GM21526 (cell line): Measurements from ENCODE around the gene NTRK2.
"Not testable (repeated sequence)": the region's sequence is repeated elsewhere in the genome, so short reads cannot be mapped to it uniquely, and the experiment has no call there.

Experiments
- ATAC-seq: cut with Tn5 transposase; IDR thresholded peaks from one replicate; pipeline ENCODE4 v1.9.1; 2021; ENCODE audit warnings: moderate library complexity; ENCODE audit not compliant: unreplicated experiment, low FRiP score

The NTRK2 gene

GRCh38 chr9:84867186-84867585, 197.7 kb downstream of the NTRK2 start:
- ATAC-seq: no peak

DNA sequence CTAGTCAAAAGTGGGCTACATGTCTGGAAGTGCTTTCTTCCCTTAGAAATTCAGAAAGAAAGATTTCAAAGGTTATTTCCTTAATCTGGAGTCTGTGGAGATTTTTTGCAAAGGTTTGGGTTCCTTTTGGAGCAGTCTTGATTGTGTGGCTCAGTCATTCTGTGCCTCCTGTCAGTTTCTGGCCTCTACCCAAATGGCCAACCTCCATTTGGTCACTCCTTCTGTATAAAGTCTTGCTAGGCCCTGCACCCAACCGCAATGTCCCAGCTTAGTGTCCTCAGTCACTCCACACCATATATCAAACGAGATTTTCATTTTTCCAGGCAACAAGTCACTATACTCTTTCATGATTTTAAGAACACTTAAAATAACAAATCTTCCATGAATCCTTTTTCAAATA, 199.6 kb downstream of the NTRK2 start:
- ATAC-seq: no peak

DNA sequence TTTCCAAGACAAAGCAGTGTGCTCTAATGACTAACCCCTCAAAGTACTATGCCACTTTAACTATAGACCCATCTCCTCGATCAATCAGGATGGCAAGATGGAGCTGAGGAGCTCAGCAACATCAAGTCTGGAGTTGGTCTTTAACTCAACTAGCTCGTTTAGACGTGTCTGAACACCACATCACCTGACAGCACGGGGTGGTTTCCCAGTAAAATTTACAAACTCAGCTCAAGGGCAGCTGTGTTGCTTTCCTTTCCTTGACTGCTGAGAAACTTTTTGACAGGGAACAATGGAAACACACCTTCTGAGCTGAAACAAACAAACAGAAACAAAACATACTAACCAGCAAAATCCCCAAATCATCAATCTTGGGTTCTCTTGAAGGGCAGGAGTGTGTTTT, 202.5 kb downstream of the NTRK2 start:
- no peak for ATAC-seq

- no peak for ATAC-seq
Observed at GRCh38 chr9:84874022-84874421, 204.5 kb downstream of the NTRK2 start.

- no peak for ATAC-seq
Observed at GRCh38 chr9:84874596-84874995, 205.1 kb downstream of the NTRK2 start.

GRCh38 chr9:84875193-84875592, 205.7 kb downstream of the NTRK2 start:
- ATAC-seq: no peak

GRCh38 chr9:84879631-84880030, 210.1 kb downstream of the NTRK2 start:
- no peak for ATAC-seq

GRCh38 chr9:84880835-84881234, 211.3 kb downstream of the NTRK2 start:
- ATAC-seq: no peak

DNA sequence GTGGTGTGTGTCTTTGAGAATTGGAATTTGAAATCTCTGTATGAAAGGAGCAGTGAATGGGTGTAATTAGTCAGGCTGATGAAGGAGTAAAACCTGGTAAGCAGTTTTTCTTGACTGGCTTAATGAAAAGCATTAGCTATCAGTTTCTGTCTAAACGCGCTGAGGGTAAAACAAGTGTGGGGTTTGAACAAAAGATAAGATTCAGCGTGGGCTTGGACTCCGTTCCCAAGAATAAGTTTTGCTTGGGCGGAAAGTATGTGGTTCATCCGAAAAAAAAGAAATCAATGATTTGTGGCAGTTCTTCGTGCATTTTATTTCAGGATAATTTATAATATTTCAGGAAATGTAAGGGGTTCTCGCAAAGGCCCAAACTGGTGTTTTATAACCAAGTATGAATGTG, 217.3 kb downstream of the NTRK2 start:
- no peak for ATAC-seq

- no peak for ATAC-seq
Observed at GRCh38 chr9:84891924-84892323, 222.4 kb downstream of the NTRK2 start.

- ATAC-seq: no peak
Observed at GRCh38 chr9:84893419-84894128, 224.0 kb downstream of the NTRK2 start.

- no peak for ATAC-seq
Observed at GRCh38 chr9:84894859-84895258, 225.3 kb downstream of the NTRK2 start.

DNA sequence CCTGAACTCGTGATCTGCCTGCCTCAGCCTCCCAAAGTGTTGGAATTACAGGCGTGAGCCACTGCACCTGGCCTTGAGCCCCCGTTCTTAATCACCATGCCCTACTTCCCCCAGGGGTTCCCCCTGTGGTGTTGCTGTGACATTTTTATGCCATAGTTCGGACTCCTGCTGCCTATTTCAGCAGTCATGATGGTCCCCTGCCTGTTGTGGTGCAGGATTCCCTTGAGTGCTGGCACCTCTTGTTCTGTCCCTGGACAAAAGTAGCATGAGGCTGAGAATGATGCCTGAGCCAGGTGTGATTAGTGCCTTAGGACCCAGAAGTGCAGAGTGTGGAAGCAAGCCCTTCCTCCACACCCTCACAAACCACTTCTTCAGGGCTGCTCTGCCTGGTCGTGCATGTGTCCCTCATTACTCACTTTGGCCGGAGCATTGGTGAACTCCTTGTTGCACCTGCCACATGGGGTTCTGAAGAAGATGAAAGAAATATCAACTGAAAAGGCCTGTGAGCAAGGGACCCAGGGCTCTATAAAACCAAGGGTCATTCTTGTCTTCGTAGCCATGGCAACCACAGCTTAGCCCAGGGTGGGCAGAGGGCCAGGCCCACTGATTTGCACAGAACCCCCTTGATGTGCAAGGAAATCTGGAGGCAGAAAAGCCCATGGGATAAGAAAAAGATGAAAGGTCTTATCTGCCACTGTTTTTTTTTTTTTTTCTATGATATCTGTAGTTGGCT, 228.0 kb downstream of the NTRK2 start:
- no peak for ATAC-seq

DNA sequence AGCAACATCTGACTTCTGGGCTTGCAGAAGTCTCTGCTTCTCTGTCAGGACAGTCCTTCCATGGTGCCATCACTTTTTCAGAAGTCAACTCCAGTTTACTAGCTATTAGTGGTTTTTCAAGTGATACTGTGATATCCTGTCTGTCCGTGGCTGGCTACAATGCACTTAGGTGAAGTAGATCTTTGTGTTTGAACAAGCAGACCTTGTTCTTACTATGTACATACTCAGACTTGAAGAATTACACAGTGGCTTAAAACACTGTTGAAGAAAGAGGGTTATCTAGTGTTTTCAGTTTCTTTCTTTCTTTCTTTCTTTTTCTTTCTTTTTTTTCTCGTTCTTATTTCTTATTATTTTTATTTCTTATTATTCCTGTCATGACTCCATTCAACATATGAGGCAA, 228.7 kb downstream of the NTRK2 start:
- ATAC-seq: no peak

DNA sequence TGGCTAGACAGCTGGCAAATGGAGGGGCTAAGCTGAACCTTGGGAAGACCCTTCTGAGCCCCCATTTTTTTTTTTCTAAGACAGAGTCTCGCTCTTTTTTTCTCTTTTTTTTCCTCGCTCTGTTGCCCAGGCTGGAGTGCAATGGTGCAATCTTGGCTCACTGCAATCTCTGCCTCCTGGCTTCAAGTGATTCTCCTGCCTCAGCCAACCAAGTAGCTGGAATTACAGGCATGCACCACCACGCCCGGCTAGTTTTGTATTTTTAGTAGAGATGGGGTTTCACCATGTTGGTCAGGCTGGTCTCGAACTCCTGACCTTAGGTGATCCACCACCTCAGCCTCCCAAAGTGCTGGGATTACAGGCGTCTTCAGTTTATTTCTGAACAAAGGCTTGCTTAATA, 229.1 kb downstream of the NTRK2 start:
- not testable (repeated sequence) for ATAC-seq

GRCh38 chr9:84899326-84899725, 229.8 kb downstream of the NTRK2 start:
- no peak for ATAC-seq

GRCh38 chr9:84900421-84900820, 230.9 kb downstream of the NTRK2 start:
- no peak for ATAC-seq

DNA sequence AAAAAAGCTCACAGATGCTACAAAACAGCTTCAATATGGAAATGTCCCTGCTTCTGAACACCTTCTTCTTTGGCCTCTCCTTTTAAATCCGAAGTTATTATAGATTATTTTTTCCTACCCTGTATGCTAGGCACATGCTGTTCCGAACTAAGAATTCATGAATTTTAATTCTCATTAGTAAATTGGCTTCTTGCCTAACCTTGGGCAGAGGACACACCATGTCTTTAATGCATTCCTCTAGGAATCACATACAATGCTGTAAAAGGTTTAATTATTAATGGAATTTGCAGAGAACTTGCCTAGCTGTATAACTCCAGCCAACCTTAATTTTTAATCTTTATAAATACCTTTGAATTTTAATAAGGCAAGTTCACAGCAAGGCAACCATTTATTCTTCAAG, 234.4 kb downstream of the NTRK2 start:
- no peak for ATAC-seq

DNA sequence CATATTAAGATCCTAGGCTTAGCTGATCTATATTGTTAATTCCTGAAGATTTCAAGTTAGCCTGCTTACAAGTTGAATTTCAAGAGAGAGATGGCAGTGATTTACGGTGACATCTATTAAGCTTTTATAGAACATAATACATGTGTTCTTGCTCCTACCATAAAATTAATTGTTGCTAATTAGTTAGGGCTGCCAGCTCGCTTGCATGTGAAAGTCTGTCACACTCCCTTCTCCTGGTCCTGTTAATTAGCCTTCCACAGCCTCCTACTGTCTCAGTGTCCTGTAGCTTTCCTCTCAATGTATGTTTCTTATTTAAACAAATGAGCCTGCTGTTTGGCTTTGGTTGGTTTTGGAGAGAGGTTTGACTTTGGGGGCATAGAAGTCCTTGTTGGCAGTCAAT, 247.2 kb downstream of the NTRK2 start:
- ATAC-seq: no peak

DNA sequence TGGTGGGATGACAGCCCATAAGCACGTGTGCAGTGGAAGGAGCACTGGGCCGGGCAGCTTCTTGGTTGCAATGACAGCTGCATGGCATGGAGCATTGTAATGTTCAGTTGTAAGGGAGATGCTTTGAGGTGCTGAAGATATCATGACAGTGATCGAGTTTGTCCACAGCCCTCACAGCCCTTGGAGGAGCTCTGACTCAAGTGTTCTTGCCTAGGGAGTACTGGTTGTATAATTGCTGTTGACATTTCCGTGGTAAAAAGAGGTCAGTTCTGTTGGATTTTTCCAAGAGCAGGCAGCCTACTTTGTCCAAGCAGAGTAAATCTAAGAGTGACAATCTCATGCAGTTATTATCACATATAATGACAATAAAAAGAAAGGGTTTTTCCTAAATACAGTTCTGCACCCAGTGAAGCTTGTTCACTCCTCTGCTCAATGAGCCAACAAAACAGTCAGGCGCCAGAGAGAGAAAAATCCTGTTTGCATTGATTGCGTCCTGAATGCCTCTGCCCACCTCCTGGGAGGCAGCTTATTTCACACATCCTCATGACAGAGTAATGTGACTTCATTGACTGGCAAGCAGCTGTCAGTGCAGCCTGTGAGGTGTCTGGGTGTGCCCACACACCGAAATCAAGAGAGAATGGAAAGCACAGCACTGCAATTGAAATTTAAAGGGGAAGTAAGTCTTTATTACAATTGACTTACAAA, 248.0 kb downstream of the NTRK2 start:
- no peak for ATAC-seq

DNA sequence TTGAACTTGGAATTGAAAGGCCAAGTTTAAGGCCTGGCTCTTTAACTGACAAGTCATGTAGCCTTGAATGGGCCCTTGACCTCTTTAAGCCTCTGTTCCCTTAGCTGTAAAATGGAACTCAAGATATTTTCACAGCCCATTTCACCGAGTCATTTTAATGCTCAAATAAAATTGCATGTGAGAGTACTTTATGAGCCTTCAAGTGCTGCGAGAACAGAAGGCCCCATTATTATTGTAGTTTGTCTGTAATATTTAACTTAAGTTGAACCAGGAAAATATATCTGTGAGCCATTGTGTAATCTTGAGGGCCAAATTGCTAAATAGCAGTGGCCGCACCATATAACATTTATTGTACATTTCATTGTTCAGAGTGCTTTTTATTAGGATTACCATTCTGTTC, 249.9 kb downstream of the NTRK2 start:
- no peak for ATAC-seq

- no peak for ATAC-seq
Observed at GRCh38 chr9:84921175-84921574, 251.6 kb downstream of the NTRK2 start.
